ENCODE measurements around the gene GGACT.

DNA sequence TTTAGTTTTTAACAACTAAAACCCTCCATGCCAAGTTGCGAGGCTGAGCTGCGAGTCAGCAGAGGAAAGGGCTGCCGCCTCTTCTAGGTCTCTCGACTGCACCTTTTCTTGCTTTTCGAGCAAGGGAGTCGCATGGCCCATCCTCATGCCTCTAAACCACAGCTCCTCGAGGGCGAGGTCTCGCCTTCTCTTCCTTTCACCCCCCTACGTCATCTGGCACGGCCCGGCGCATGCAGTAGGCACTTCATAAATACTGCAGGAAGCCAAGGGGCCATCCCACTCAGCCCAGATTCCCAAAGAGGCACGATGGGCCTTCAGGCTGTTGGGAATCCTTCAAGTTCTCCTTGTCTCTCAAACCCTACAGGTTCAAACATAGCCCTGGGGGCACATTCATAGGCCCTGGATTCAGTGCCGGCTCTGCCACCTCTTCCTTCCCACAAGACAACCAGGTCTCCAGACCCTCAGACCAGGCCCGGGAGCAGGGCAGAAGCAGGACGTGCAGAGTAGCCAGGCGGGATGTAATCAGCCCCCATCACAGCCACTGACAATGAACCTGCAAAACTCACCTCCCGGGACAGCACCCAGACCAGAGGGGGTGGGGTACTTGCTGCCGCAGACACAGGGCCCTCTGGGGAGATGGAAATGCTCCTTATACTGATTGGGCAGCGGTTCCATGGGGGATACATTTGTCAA is 41.7 kb downstream of the GGACT start:
- TF ChIP-seq ZNF391 (tag by site-specific recombination; IDR thresholded peaks at IDR 0.05; ENCODE audit: borderline replicate concordance, low read depth), result no peak
- TF ChIP-seq, protein P1, sequence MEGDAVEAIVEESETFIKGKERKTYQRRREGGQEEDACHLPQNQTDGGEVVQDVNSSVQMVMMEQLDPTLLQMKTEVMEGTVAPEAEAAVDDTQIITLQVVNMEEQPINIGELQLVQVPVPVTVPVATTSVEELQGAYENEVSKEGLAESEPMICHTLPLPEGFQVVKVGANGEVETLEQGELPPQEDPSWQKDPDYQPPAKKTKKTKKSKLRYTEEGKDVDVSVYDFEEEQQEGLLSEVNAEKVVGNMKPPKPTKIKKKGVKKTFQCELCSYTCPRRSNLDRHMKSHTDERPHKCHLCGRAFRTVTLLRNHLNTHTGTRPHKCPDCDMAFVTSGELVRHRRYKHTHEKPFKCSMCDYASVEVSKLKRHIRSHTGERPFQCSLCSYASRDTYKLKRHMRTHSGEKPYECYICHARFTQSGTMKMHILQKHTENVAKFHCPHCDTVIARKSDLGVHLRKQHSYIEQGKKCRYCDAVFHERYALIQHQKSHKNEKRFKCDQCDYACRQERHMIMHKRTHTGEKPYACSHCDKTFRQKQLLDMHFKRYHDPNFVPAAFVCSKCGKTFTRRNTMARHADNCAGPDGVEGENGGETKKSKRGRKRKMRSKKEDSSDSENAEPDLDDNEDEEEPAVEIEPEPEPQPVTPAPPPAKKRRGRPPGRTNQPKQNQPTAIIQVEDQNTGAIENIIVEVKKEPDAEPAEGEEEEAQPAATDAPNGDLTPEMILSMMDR (tag by site-specific recombination; IDR thresholded peaks at IDR 0.05), result no peak
- TF ChIP-seq, protein P2, sequence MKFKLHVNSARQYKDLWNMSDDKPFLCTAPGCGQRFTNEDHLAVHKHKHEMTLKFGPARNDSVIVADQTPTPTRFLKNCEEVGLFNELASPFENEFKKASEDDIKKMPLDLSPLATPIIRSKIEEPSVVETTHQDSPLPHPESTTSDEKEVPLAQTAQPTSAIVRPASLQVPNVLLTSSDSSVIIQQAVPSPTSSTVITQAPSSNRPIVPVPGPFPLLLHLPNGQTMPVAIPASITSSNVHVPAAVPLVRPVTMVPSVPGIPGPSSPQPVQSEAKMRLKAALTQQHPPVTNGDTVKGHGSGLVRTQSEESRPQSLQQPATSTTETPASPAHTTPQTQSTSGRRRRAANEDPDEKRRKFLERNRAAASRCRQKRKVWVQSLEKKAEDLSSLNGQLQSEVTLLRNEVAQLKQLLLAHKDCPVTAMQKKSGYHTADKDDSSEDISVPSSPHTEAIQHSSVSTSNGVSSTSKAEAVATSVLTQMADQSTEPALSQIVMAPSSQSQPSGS (tag by site-specific recombination; IDR thresholded peaks at IDR 0.05; ENCODE audit: low read depth), result no peak
- TF ChIP-seq, protein P3, sequence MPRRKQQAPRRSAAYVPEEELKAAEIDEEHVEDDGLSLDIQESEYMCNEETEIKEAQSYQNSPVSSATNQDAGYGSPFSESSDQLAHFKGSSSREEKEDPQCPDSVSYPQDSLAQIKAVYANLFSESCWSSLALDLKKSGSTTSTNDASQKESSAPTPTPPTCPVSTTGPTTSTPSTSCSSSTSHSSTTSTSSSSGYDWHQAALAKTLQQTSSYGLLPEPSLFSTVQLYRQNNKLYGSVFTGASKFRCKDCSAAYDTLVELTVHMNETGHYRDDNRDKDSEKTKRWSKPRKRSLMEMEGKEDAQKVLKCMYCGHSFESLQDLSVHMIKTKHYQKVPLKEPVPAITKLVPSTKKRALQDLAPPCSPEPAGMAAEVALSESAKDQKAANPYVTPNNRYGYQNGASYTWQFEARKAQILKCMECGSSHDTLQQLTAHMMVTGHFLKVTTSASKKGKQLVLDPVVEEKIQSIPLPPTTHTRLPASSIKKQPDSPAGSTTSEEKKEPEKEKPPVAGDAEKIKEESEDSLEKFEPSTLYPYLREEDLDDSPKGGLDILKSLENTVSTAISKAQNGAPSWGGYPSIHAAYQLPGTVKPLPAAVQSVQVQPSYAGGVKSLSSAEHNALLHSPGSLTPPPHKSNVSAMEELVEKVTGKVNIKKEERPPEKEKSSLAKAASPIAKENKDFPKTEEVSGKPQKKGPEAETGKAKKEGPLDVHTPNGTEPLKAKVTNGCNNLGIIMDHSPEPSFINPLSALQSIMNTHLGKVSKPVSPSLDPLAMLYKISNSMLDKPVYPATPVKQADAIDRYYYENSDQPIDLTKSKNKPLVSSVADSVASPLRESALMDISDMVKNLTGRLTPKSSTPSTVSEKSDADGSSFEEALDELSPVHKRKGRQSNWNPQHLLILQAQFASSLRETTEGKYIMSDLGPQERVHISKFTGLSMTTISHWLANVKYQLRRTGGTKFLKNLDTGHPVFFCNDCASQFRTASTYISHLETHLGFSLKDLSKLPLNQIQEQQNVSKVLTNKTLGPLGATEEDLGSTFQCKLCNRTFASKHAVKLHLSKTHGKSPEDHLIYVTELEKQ (tag by site-specific recombination; IDR thresholded peaks at IDR 0.05; ENCODE audit: borderline replicate concordance), result no peak
